ENCODE measurements around the gene DPCD.

DNA sequence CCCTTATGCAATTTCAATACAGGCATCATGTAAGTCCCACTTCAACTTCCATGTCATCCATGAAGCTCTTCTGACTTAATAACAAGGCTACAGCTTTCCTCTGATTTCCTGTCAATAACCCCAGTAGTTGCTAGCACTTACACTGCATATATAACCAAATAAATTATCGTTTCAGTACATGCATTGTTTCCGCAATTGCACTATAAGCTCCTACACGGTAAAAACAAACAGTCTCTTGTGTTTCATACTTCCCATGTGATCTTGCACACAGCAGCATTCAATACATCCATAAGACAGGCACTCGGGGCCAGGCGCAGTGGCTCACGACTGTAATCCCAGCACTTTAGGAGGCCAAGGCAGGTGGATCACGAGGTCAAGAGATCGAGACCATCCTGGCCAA, 65.4 kb downstream of the DPCD start:
- TF ChIP-seq, protein P1, sequence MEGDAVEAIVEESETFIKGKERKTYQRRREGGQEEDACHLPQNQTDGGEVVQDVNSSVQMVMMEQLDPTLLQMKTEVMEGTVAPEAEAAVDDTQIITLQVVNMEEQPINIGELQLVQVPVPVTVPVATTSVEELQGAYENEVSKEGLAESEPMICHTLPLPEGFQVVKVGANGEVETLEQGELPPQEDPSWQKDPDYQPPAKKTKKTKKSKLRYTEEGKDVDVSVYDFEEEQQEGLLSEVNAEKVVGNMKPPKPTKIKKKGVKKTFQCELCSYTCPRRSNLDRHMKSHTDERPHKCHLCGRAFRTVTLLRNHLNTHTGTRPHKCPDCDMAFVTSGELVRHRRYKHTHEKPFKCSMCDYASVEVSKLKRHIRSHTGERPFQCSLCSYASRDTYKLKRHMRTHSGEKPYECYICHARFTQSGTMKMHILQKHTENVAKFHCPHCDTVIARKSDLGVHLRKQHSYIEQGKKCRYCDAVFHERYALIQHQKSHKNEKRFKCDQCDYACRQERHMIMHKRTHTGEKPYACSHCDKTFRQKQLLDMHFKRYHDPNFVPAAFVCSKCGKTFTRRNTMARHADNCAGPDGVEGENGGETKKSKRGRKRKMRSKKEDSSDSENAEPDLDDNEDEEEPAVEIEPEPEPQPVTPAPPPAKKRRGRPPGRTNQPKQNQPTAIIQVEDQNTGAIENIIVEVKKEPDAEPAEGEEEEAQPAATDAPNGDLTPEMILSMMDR (IDR thresholded peaks at IDR 0.05 in 8 of 11, conservative IDR thresholded peaks at IDR 0.05 in 3 of 11): no peak
- TF ChIP-seq POLR2AphosphoS5 (IDR thresholded peaks at IDR 0.05): no peak

Measured in spleen (tissue), 7 donors.